GM21576 (cell line): ENCODE results near the gene CCDC33.

Experiments
- ATAC-seq: cut with Tn5 transposase; IDR thresholded peaks from one replicate; pipeline ENCODE4 v1.9.1; 2021; ENCODE audit warnings: mild to moderate bottlenecking, moderate library complexity; ENCODE audit not compliant: unreplicated experiment

CCDC33 gene

DNA sequence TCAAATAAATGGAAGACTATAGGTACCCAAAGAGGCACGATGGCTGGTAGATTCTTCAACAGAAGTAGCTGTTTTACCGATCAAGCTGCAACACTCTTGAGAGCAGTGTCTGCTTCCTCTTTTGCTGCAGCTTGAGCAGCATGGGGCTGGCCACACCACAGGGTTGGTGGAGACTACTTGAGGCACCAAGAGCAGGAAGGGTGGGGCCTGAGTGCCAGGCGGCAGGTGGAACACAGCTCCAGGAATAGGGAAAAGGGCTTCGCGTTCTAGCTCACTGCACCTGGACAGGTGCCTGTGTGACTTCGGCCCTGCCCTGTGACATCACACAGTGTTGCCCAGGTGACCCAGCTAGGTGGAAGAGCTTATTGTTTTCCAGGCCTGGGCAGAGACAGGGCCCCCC is at the start of gene CCDC33:
CCDC33 (plus strand) TSS at position 365 of the 400 bp plus-strand sequence. CDS start 394 bp downstream, outside the sequence.
- peak; percentile 47 for ATAC-seq

DNA sequence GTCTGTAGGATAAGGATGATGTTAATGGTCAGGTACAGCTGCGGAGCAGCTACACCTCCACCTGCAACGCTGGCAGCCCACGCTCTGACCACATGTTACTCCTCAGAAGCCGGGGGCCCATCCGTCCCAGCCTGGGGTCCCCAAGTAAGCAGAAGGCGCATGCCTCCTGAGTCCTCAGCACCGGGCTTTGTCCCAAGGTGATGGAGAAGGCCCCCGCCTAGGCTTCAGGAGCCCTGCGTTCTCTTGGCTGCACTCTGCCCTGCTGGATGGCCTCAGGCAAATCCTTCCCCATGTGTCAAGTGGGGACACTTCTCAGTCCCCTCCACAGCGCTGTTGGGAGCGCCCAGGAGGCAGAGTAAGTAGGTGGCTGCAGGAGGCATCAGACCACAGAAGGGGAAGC is 47.9 kb upstream of the CCDC33 start:
- ATAC-seq = no peak

DNA sequence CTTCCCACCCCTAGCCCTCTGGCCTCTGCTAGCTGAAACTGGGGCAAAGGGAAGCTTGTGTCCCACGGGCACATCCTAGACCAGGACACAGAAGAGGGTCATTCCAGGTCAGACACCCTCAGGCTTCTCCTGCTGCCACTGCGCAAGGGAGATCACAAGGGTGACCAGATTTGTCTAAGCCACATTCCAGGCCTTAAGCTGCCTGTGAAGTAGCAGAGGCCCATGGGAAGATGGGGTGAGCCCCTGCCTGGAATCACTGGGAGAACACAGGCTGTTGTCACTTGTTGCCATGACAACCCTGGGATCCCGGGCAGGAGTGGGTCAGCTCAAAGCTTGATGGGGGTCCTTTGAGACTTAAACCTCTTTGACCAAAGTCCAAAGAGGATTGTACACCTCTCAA is 44.3 kb upstream of the CCDC33 start:
- no peak for ATAC-seq

DNA sequence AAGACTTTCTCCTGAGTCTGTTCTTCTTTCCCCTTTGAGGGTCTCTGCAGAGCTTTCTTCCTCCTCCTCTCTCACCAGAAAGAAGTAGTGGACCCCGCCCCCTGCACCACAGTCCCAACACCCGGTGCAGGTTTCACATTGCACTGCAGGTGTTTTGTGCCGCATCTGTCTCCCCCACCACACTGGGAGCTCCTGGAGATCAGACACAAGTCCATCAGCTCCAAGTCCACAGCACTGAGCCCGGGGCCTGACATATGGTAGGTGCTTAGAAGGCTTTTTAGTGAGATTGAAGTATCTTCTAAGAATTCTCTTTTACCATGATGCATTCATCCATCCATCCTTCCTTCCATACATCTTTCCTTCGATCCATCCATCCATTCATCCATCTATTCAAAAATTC is 43.4 kb upstream of the CCDC33 start:
- no peak for ATAC-seq

DNA sequence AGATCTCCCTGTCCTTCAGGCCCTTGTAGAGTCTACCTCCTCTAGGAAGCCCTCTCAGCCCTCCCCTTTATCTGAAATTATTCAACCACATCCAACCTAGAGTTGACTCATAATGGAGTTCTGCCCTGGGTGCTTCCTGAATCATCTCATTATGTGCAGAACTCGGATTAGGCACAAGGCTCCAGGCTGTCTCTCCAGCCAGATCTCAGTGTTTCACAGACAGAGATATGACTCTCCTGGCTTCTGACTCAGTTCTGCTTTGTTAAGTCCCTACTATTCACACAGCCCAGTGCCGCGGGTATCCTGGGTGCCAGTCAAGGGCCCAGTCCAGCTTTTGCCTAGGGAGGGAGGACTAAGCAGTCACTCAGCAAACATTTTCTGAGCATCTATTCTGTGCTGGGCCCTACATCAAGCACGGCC is 42.8 kb upstream of the CCDC33 start:
- ATAC-seq = no peak

DNA sequence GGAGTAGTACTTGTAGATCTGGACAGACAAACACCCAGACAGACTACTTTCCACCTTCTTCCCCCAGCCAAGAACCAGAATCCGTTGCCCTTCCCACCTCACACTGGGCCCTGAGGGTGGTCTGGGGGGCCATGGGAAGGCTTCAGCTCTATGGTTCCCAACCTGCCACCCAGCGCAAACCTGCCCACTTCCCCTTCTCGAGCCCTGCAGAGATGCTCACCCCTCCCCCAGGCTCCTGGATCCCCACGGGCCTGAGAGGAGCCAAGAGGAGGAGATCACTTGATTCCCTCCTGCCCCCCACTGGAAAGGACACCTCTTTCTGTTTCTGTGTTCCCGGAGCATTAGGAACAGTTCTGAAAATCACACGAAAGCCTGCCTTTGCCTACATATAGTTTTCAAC is 42.2 kb upstream of the CCDC33 start:
- ATAC-seq = no peak

DNA sequence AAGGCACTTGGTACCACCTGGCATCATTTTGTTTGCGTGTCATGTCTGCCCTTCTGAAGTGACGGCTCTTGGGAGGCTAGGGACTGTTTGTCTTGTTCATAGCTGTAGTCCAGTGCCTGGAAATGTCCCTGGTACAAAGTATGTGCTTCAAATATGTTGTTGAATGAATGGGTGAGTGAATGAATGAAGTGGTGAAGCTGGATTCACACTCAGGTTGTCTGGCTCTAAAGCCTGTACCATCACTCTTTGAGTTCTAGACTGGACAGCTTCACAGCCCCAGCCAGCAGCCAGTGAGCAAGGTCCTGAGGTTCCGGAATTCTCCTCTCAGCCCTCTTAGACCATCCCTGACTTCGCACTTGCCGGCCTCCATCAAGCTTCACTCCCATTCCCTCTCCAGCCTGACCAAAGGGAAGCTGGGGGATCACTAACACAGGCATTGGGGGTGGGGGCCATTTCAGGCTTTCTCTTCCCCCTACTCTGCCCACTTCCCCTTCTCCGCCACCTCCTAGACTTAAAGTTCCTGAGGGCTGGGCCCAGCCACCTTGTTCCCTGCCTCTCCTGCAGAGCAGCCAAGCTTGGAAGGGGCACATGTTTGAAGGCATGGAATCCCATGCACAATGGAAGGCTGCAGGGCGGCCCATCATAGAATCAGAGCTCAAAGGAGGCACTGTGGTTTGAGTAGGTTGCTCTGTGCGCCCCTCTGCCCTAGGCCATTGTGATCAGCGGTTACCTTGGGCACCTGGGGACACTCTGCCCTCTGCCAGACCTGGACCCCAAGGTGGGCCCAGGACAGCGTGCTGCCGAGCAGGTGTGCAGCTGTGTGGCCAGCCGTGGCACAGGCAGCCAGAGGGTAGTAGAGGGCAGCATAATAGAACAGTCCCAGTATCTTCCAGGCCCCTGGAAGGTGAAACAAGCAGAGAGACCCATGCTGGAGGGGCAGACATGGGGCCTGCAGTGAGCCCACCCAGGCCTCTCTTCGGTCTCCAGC is 41.3 kb upstream of the CCDC33 start:
- ATAC-seq = no peak

DNA sequence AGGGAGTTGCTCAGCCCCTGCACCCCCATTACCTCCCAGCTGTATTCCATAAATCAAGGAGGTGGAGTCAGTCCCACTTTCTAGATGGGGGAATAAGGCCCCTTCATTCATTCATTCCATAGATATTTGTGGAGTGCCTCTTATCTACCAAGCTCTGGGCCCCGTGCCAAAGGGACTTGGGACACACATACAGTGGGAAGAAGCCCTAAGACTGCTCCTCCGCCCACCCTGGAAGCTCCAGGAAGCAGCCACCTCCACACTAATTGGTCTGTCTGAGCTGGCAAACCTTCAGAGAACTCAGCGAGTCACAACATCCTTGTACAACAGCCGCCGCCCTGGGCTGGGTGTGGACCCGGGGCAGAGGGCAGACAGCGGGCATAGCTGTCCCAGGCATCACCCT is 40.0 kb upstream of the CCDC33 start:
- no peak for ATAC-seq

DNA sequence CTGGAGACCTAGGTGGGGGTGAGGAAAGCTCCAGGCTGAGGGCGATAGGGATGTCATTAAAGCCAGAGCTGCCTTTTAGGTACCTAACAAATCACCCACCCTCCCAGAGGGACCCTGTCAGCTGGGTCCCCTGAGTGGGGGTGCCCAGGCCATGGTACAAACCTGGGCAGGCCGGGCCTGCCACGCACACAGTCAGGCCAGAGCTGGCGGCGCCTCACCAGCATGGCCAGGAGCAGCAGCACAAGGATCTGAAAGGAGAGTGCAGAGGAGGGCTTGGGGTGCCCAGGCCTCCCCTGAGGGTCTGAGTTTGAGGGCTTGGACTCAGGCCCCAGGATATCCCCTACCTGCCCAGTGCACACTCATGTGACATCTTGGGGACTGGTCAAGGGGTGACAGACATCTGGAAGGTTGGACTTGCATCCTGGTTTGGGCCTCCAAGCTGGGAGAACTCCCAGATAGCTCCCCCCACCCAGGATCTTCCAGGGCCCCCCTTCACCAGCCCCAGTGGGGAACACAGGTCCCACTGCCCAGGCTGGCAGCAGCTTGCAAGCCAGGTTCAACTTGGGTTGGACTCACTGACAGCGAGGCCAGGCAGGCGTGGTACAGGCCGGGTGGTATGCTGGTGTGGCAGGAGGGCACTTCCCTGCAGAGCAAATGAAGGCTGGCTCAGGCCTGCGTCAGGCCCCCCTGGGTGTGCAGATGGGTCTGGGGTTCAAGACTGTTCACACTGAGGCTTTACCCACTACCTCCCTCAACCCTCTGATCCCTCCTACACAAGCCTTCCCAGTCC is 38.8 kb upstream of the CCDC33 start:
- ATAC-seq = no peak

DNA sequence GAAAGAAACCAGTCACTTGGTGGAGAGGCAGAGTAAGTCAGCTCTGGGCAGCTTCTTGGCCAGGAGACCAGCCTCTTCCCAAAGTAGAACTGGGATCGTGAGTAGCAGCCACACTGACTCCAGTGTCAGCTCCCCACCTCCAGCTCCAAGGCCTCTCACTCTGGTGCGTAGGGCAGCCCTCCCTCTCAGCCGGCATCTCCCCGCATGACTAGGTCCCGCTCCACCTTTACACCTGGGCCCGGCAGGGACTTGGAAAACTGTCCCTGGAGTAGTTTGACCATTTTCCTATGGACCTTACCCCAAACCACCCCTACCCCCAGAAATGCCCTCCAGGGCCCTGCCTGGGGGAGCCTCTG is 36.9 kb upstream of the CCDC33 start:
- ATAC-seq = no peak

DNA sequence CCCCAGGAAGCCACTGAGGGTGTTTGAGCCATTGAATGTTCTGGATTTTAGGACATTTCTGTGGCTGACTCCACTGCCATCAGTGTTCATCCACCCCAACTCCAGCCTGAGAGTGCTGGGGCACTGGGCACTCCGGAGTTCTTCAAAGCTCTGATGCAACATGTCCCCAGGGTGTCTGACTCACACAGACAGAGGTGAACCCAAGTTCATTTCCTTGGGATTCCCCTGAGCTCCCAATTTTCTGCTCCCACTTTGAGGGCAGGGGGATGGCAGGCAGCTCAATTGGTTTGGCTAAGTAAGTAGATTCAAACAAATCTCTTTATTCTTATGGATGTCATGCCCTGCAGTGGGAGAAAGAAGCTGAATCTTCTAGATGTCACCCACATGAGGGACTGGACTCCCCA is 35.7 kb upstream of the CCDC33 start:
- no peak for ATAC-seq

DNA sequence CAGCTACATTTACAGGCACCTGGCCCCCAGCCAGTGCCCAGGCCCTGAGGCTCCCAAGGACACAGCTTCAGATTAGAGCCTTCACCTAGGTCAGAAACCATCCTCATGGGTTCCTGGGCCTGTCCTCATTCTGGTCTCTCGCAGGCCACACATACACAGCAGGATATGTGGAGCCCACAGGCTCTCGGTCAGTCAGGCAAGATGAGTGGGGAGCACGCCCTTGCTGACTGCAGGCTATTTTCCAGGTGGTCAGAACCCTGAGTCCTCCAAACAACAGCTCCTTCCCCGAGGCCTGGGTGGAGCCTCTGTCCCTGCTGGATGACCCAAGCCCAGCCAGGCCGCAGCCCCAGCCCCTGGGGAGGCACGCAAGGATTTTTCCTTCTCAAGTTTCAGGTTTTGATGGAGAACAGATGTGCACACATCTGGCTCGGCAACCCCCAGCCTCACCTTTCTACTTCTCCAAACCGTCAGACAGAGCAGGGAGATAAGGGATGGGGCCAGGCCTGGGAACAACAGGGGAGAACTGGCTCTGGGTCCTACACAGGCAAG is 35.2 kb upstream of the CCDC33 start:
- no peak for ATAC-seq

DNA sequence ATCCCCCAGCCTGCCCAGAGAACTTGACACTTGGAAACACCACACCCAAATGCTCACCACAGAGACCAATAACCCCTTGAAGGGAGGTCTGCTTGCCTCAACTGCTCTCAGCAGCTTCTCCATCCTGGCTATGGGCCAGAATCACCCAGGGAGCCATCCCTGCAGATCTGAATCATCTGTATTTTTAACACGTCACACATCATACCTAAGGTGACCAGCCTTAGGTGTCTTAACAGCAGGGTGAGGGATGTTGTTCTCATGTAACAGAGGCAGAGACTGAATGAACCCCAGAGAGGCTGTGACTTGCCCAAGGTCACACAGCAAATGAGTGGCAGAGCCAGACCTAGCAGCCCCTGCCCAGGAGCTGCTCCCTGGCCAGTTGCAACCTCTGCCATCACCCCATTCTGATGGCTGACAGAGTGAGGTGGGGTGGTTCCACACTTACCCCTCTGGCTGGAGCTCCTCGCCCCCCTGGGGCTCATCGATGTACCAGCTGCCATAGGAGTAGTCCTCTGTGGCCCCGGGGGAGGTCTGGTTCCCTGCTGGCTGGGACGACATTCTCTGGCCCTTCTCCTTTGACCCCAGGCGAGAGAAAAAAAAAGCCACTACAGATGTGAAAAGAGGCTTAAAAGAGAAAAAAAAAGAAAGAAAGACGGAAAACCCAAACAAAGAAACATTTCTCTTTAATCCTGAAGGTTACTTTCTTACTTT is 34.3 kb upstream of the CCDC33 start:
- ATAC-seq = no peak

DNA sequence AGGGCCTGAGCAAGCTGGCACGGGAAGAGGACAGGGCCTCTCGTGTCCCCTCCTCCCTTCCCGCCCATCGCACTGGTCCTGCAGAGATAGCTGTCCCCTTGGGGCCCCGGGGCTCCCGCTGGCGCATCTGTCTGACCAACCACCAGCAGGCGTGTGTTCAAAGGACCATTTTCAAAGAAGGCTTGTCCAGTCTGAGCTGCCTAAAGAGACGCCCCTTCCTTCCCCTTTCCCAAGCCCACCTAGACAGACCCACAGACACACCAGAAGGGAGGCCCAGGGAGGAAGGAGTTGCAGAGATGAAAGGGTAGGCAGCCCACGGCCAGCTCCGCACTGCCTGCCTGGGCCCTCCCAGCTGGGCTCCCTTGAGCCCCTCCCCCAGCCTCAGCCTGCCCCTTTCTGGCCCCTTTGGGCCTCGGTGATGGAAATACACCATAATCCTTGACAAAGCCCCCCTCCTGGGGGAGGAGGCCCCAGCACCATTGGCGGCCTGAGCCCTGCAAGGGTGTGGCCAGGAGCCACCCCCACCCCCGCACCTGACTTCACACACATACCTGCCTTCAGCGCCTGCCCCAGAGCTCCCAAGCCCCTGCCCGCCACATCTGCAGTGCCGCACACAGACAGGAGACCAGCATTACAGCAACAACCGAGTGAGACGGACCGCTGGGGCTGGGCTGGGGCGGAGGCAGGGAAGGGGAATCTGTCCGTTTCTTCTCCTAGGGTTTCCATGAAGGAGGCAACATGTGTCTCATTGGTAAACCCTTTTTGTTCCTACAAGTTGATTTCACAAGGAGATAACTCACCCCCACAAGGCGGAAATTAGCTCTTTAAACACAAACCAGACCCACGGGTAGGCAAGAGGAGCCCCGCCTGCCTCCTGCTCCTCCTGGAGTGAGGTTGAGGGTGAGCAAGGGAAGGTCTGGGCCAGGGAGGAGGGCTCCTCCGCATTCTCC is 33.4 kb upstream of the CCDC33 start, which contains the start of gene STRA6:
STRA6 (minus strand) TSS at position 336 of the 950 bp plus-strand sequence. CDS start 520 bp downstream, outside the sequence.
- no peak for ATAC-seq

DNA sequence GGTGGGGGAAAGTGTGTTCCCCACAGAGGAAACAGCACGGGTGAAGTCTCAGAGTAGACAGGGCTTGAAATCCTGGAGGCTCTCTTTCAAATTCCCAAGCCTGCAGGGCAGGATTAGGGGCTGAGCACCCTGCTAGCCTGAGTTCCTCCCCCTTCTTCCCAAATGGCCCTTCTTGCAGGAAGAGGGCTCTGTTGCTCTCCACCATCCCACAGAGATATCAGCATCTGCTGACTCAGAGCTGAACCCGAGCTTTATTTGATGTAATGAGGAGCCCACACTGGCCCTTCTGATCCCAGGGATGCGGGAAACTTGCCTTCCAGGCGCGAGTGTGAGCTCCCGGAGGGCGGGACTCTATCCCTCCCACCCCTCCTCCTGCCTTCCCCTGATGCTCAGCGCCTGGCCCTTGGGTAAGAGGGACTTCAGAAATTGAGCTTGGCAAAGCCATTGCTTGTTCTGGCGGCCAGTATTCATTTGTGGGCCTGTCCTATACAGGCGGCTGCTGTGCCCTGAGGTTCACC is 32.2 kb upstream of the CCDC33 start:
- no peak for ATAC-seq

DNA sequence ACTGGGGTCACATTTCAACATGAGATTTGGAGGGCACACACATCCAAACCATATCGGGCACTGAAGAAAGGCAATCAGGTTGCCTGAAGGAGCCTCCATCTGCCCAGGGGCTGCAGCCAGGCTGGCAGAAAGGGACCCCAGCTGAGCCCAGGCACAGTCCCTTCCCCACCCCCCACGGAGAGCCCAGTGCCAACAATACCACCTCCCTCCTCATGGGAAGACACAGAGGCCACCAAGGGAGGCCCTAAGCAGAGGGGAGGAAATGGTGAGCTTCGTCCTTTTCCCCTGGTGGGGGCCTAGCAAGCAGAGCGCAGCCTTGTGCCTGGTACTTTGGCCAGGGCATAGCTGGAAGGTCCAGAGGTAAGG is 30.6 kb upstream of the CCDC33 start:
- ATAC-seq = no peak

DNA sequence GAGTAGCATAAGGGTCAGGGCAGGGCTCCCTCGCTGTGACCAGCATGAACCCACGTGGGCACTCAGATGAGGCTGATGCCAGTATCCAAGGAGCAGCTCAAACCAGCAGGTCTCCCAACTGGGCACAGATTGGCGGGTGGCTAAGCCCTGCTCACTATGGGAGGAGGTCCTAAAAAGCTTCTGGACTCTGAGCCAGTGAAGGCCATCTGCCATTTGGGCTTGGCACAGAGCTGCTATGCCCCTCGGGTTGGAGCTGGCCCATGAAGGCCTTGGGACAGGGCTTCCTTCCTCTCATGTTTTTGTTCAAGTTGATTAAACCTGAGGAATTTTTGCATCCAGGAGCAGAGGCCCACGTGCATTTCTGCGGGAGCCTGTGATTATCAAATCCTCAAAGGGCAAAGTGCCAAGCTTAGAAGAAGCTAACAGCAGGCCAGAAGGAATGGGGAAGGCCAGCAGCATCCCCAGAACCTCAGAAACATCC is 29.3 kb upstream of the CCDC33 start:
- no peak for ATAC-seq

DNA sequence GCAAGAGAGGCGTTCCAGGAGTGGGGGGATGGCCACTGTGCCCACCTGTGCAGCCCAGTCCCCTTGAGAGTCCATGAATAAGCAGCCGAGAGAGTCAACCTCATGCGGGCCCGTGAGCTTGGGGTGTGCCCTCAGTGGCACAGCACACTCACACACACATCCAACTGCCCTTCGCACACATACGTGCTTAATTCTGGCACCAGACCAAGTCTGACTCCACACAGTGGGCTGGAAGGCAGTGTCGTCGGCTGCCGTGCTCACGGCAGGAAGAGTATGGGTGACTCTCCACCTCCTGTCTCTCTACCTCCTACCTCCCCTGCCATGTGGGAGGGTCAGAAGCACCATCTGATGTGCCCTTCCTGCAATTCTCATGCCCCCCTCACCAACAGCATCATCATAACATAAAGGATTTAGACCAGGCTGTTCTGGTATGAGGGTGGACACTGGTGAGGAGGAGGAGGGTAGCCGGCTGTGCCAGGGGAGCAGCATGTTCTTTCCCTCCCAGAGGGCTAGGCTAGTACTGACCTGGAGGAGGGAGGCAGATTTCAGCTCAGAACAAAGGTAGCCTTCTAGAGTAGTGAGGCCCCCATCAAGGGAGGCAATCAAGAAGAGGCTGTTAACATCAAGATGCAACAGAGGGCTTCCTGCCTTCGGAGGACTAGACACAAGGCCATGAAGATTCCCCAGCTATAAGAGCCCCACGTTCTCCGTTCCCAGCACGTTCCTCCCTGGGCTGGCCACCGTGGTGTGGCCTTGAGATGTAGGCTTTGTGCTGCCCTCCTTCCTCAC is 28.3 kb upstream of the CCDC33 start:
- ATAC-seq = no peak

DNA sequence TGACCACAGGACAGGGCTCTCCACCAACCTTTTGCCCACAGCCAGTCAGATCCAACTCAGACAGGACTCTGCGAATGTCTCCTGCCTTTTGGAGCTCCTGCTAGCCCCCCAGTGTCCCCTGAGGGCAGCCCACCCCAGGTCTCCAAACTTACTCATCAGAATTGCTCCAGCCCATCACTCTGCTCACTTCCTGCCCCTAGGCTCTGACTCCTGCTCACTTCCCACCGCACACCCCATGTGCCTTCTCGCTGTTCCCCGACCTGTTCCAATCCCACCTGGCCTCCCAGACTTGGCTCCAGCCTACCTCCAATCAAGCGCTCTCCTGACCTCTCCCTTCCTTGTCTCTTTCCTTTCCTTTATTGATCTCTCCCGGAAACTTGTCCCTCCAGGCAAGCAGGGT is 27.6 kb upstream of the CCDC33 start:
- no peak for ATAC-seq
